HG03139 (cell line): ENCODE results near the gene POTEE.
"Not testable (repeated sequence)": the region's sequence is repeated elsewhere in the genome, so short reads cannot be mapped to it uniquely, and the experiment has no call there.

Experiments
- ATAC-seq: cut with Tn5 transposase; IDR thresholded peaks from one replicate; pipeline ENCODE4 v1.9.1; 2021; ENCODE audit not compliant: unreplicated experiment

Gene POTEE

DNA sequence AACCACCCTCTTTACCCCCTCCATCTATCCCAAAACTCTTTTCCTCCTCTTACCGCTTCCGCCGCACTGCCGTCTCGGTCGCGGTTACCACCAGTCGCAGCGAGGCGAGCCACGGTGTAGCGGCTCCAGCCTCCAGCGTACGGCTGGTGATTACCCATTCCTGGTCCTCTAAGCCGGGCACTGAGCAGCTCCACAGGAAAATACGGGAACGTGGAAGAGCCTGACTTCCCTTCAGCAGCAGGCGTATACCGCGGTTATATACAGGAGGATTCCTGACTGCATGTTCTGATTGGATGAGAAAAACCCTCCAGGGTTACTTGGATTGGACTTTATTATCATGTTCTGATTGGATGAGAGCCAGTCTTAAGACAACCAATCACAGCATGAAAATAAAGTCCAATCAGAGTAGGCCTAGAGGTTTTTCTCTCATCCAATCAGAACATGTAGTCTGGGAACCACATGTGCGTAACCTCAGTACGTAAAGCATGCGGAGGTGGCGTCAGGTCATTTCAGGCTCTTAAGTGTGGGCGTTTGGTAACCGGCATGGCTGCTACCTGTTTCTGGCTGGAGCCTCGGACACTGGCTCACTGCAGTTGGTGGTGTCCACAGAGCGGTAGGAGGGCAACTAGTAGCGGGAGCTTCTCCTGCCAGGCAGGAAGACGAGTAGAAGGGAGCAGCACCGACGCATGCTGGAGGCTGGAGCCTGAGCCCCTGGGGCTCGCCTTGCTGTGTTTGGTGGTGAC lies at the start of gene POTEE:
Gene POTEE (plus strand): TSS at position 507 of the 743 bp plus-strand sequence. CDS start 8,867 bp downstream, outside the sequence.
- not testable (repeated sequence) for ATAC-seq

DNA sequence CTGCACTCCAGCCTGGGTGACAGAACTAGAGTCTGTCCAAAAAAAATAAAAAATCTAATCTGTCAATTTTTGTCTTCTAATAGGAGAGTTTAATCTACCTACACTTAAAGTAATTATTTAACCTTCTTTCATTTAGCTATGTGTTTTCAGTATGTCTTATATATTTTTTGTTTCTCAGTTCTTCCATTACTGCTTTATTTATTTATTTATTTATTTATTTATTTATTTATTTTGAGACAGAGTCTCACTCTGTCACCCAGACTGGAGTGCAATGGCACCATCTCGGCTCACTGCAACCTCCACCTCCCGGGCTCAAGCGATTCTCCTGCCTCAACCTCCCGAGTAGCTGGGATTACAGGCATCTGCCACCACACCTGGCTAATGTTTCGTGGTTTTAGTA lies 43.8 kb upstream of the POTEE start:
- not testable (repeated sequence) for ATAC-seq

- ATAC-seq, result no peak
Measured at GRCh38 chr2:131168538-131168937, 40.8 kb upstream of the POTEE start.

DNA sequence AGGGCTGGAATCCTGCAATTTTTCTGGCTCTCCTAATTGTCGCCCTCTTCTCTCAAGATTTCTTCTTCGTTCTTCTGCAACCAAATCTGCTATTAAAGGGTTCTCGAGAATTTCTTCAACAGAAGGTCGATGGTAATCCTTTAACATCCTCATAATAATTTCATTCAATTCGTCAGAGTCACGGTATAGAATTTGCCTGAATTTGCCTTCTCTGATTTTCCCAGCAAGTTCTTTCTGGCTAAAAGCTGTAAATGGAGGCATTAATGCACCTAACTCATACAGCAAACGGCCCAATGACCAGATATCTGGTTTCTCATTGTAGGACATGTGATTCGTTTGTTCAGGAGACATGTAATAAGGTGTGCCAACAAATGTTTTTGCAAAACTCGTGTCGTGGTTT lies 31.3 kb upstream of the POTEE start:
- not testable (repeated sequence) for ATAC-seq

DNA sequence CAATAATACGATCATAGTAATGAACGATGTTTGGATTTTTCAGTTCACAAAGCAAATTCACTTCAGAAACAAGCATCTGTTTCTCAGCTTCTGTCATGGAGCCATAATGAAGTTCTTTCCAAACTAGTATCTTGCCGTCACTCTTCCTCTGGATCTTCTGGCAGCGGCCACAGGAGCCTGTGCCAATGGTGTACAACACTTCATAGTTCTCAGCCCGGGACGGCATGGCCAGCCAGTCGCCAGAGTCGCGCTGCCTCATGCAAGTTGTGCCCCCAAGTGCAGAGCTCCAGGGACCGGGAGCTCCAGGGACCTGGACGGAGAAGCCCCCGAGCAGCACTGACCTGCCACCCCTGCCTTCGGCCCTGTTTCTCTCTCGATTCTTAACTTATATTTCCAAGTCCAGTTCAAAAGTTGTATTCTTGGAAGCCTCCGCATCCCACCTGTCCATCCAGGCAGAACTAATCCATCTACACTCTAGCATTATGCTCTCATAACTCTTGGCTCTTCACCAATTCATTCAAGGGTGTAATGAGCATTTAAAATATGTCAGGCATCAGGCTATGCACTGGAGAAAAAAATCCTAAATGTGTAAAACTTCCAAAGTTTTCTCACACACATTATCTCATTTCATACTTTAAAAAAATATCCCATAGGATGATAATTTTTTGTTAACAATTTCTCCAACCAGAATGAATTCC lies 30.5 kb upstream of the POTEE start:
- ATAC-seq, result not testable (repeated sequence)

DNA sequence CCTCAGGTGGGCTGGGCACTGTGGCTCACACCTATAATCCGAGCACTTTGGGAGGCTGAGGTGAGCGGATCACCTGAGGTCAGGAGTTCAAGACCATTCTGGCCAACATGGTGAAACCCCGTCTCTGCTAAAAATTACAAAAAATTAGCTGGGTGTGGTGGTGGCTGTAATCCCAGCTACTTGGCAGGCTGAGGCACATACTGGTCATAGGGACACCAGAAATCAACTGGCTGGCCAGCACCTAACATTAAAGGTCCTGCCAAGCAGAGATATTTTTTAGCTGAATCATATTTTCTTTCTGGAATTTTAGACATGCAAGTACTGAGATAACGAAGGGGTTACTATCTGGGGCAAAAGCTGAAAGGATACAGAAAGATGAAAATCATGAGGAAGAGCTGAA lies 27.9 kb upstream of the POTEE start:
- not testable (repeated sequence) for ATAC-seq

DNA sequence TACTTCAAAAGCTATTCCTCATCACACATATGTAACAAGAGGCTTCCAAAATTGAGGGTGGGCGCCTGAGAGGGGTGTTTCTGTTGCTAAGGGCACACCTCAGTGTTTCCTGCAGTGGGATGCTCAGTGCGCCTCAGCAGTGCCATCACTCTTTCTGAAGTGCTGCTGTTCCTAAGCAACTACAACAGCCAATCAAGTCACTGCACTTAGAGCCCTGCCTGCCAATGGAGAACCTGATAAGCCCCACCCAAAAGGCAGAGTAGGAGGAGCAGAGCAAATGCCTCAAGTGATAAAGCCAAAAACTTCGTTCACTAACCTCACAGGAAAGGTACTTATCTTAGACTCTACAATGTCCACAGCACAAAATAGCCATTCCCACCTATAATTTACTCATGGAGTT lies 15.9 kb upstream of the POTEE start:
- not testable (repeated sequence) for ATAC-seq

DNA sequence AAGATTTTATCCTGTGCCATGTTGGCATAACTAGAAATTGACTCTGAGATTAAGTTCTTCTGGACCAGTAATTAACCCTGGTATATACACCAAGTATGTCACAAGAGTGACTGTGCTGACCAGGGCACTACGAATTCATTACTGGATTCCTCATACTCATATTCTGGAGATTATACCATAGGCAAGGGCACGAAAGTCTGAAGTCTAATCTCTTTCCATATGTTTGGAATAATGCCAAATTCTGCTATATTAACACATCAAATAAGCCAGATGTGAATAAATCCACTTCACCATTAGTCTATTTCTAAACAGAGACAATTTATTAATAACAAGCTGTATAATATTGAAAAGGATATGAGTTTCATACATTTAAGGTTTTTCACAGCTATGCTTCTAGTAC lies 13.2 kb upstream of the POTEE start:
- ATAC-seq, result not testable (repeated sequence)

- no peak for ATAC-seq
Measured at GRCh38 chr2:131201098-131201497, 8.2 kb upstream of the POTEE start.

DNA sequence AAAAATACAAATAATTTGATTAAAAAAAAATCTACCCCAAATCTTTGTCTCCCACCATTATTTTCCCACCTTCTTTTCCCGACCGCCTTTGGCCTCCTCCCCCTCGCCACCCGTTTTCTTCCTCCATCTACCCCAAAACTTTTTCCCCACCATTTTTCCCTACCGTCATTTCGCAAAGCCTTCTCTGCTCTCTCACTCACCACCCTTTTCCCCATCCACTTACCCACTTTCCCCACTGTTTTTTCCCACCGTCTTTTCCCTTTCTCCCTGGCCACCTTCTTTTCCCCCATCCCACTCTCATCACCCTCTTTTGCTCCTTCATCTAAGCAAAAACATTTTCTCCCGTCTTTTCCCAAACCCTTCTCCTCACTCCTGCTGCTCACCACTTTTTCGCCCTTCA lies 1.5 kb upstream of the POTEE start:
- not testable (repeated sequence) for ATAC-seq

DNA sequence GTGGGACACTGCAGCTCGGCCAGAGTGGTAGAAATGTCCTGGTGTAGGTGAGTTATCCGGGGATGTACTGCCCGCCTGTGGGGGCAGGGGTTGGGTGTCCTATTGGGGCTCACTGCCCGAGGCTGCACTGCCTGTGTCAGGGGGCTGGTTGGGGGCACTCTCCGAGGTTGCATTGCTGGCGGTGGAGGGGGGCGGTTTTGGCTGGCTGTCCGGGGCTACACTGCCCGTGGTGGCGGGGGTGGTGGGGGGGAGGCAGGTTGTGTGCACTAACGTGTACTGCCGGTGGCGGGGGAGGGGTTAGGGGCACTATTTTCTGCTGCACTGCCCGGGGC lies 403 bp downstream of the POTEE start:
- ATAC-seq, result not testable (repeated sequence)

DNA sequence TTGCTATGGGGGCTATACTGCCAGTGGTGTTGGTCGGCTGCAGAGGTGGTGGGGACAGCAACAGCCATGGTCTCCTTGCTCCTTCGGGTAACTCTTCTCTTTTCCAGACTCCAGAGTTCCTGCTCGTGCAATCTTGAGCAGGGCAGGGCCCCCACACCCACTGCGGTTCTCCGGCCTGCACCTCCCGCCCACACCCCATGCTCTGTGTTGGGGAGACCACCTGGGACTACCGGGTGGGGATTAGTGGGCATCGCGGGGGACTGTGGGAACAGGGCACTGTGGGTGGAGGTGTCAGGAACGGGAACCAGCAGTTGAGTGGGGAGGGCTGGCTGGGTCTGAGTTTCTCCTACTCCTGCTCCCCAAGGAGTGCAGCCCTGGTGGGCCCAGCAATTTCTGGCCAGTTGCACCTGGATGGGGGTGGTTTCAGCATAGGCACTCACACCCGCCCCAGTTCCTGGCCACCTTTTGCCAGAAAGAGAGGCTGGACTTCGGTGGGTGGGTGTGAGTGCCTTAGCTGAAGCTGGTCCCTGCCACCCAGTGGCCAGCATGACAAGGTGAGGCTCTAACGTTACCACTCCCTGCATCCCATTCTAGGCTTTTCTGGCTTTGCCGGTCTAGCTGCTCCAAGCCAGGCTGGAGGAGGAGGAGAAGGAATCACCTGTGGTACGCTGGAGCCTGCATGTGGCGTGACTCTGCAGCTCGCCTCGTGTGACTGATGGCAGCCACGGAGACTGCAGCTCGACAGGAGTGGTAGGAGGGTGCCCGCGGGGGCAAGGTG lies 1.3 kb downstream of the POTEE start:
- ATAC-seq, result not testable (repeated sequence)

DNA sequence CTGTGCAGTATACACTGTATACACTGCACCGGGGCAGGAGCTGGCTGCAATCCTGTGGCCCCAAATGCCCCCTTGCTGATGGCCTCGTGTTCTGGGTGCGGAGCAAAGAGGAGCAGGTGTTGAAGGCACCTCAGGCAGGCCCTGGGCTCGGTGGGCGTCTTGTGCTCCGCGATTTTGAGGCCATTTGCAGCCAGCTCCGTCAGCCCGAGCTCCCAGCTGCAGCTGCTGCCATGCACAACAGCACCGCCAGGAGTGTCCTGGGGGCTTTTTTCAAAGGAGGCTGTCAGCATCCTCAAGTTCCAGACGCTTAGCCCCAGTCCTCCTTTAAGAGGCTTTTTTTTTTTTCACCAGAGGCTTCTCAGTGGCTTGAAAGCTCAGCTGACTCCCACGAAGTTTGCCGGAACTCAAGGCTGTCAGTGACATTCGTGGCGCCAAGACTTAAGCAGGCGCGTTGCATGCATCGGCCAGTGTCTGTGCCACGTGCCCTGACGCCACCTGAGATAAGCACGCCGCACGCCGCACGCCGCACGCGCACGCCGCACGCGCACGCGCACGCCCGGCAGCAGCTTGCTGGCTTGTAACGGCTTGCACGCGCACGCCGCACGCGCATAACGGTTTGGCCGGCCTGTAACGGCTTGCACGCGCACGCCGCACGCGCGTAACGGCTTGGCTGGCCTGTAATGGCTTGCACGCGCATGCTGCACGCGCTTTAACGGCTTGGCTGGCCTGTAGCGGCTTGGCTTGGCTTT lies 8.1 kb downstream of the POTEE start:
- not testable (repeated sequence) for ATAC-seq

- not testable (repeated sequence) for ATAC-seq
Measured at GRCh38 chr2:131235543-131236449, 26.5 kb downstream of the POTEE start.
